ENCODE measurements around the gene LRRC15.

Gene LRRC15

GRCh38 chr3:194332858-194333211 lies 36.7 kb downstream of the LRRC15 start:
- DNase-seq, result no peak

GRCh38 chr3:194330579-194330978 lies 39.0 kb downstream of the LRRC15 start:
- no peak for DNase-seq

- DNase-seq, result no peak
These were observed 39.4 kb downstream of the LRRC15 start for GRCh38 chr3:194330160-194330559.

- no peak for DNase-seq
These were observed 40.0 kb downstream of the LRRC15 start for GRCh38 chr3:194329583-194329965.

- DNase-seq, result no peak
These were observed 40.5 kb downstream of the LRRC15 start for GRCh38 chr3:194328942-194329582.

GRCh38 chr3:194328053-194328657 lies 41.4 kb downstream of the LRRC15 start:
- DNase-seq, result no peak

GRCh38 chr3:194327218-194328052 lies 42.1 kb downstream of the LRRC15 start:
- no peak for DNase-seq

- no peak for DNase-seq
These were observed 42.6 kb downstream of the LRRC15 start for GRCh38 chr3:194326968-194327217.

GRCh38 chr3:194326192-194326967 lies 43.2 kb downstream of the LRRC15 start:
- no peak for DNase-seq

- DNase-seq, result no peak
These were observed 44.0 kb downstream of the LRRC15 start for GRCh38 chr3:194325424-194326153.

- no peak for DNase-seq
These were observed 44.7 kb downstream of the LRRC15 start for GRCh38 chr3:194324823-194325327.

GRCh38 chr3:194323785-194324735 lies 45.5 kb downstream of the LRRC15 start:
- DNase-seq, result peak; percentile 57

GRCh38 chr3:194322678-194323211 lies 46.8 kb downstream of the LRRC15 start:
- DNase-seq, result no peak

GRCh38 chr3:194321693-194322640 lies 47.6 kb downstream of the LRRC15 start:
- no peak for DNase-seq

GRCh38 chr3:194320744-194321243 lies 48.7 kb downstream of the LRRC15 start:
- DNase-seq, result no peak

- DNase-seq, result no peak
These were observed 49.4 kb downstream of the LRRC15 start for GRCh38 chr3:194320100-194320499.

- DNase-seq, result no peak
These were observed 50.9 kb downstream of the LRRC15 start for GRCh38 chr3:194318511-194319161.

- no peak for DNase-seq
These were observed 52.6 kb downstream of the LRRC15 start for GRCh38 chr3:194316918-194317317.

GRCh38 chr3:194315965-194316361 lies 53.6 kb downstream of the LRRC15 start:
- DNase-seq, result no peak

Data from CD4-positive, alpha-beta T cell treated with Interleukin-6 for 4 hours (primary cell).